Caki2 (cell line): ENCODE data around the gene VSTM2L. TPM values are rescaled to one million over a fixed set of nuclear protein-coding genes. Genes with fewer than 3 reads are reported as not detected.

Experiments used
- DNase-seq: peaks from one replicate; pipeline ENCODE4 v3.0.0-alpha.2; 2015; ENCODE audit warnings: low read depth
- in situ Hi-C: cut with HindIII; loops from 2 replicates; pipeline ENCODE4 v1.10.0; 2016; ENCODE audit warnings: low sequenced_read_pairs, low pct_unique_long_range_greater_than_20kb, mixed read lengths
- total RNA-seq: library from RNA; depleted of rRNA; stranded (reverse); fragments of >200 nt; shearing (Covaris generic); gene quantifications from 2 replicates; pipeline ENCODE4 v1.2.3, GENCODE V29; 2014; ENCODE audit warnings: low replicate concordance

The VSTM2L gene
- total RNA-seq, 1 experiment from 2014 or later = not detected

DNA sequence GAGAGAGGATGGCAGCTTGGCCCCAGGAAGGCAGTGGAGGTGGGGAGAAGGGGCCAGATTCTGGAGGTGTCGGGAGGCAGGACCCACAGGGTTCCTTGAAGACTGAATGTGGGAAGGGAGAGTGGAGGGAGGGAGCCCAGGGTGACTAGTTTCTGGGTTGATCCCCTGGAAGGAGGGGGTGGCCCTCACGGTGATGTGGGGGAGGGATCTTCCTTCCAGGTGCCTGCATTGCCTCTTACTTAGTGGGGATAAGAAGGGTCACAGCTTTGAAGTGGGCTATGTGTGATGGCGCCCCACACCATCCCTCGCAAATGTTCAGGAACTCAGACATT is 26.7 kb downstream of the VSTM2L start:
- in situ Hi-C loops = no loop called here
- no peak for DNase-seq

DNA sequence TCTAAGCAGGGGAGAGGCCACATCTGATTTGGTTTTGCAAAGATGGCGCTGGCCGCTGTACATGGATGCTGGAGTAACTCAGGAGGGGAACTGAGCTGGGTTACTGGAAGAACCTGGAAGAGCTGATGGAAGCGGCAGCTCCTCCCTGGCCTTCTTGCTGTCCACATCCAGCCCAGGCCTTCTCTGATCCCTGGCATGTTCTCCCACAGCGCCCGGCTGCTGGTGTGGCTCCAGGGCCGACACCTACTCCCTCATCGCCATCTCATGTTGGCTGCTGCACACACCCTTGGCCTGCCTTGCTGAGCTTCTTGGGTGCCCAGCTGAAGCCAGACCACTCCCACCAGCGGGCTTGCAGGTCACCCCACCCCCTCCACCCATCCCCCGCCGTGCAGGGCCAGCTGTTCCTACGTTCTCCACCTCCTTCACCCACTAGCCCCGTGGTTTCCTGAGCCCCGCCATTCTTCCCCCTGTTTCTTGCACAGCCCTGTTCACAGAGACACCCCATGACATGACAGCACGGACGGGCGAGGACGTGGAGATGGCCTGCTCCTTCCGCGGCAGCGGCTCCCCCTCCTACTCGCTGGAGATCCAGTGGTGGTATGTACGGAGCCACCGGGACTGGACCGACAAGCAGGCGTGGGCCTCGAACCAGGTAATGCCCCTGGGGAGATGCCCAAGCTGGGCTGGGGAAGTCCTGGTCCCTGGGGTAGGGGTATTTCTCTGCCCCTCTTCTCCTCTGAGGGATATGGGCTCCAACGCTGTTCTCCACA is 28.4 kb downstream of the VSTM2L start:
- no peak for DNase-seq

GRCh38 chr20:37932074-37932473 is 29.1 kb downstream of the VSTM2L start:
- DNase-seq = no peak
- in situ Hi-C loops = no loop called here

More for the DNA sequence above, 28.4 kb downstream of the VSTM2L start:
- in situ Hi-C loops = no loop called here

- in situ Hi-C loops = no loop called here
- no peak for DNase-seq
These were observed 30.0 kb downstream of the VSTM2L start for GRCh38 chr20:37932919-37933318.

DNA sequence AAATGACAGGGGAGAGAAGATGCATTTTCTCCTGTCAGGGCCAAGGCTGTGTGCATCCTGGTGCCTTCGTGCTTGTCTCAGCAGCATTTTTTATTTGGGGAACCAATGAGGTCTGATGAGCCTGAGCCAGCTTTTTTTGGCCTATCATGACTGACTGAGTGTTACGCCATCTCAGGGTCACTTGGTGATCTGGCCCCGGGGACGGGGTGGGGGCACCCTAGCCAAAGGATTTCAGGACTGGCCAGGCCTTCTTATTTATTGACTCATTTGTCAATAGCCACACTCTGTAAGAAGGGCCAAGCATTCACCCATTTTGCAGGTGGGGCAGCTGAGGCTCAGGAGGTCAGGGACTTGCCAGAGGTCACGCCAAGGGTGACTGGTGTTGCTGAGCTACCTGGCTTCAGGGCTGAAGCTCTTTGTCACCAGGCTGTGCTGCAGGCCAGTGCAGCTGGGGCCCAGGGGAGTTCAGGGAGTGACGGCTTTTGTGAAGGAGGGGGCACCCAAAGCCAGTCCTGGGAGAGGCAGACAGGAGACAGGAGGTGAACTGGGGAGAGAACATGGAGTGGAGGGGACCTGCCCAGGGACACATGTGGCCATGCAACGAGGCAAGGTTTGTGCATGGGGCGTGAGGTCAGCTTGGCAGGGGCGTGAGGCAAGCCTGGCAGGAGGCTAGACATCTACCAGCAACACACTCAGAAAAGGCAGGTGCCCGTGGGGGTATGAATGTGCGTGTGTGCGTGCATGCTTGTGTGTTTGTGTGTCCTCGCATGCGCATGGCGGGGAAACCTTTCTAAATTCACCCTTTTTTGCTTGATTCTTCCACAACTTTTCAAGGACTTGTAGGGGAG is 31.1 kb downstream of the VSTM2L start:
- in situ Hi-C loops = no loop called here
- DNase-seq = no peak

- in situ Hi-C loops = no loop called here
- DNase-seq = no peak
These were observed 31.9 kb downstream of the VSTM2L start for GRCh38 chr20:37934634-37935375.

GRCh38 chr20:37935435-37935834 is 32.5 kb downstream of the VSTM2L start:
- no peak for DNase-seq
- in situ Hi-C loops = no loop called here

DNA sequence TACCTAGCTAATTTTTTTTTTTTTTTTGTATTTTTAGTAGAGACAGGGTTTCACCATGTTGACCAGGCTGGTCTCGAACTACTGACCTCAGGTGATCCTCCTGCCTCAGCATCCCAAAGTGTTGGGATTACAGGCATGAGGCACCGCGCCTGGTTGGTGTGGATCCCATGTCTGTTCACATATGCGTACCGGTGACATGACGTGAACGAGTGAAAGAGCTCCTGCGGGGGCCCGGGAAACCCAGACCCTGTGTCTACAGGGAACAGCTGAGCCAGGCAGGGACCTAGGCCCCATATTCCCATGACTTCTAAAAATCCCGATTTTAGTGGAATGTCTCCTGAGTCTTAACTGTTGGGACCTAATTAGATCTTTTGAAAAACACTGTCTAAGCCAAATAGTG is 33.1 kb downstream of the VSTM2L start:
- in situ Hi-C loops = no loop called here

DNA sequence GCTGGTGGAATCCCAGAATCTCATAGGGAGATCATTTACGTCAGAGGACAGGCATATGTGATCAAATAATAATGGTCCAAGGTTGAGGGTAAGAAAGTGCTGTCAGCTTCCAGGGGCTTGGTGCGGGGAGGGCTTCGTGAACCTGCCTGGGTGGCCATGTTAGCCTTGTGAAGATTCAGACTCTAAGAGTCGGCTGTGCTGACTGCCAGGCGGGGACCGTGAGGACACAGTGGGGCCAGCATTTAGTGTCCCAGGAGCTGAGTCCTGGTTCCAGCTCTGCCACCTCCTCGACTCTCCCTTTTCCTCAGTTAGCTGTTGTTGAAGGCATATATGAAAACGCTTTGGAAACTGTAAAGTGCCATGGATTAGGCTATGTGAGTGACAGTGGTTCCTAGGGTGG is 33.5 kb downstream of the VSTM2L start:
- no peak for DNase-seq
- in situ Hi-C loops = no loop called here

More for the DNA sequence above, 33.1 kb downstream of the VSTM2L start:
- DNase-seq = no peak

GRCh38 chr20:37937686-37938085 is 34.8 kb downstream of the VSTM2L start:
- DNase-seq = no peak
- in situ Hi-C loops = no loop called here

- in situ Hi-C loops = no loop called here
- DNase-seq = no peak
These were observed 35.3 kb downstream of the VSTM2L start for GRCh38 chr20:37938181-37938750.

GRCh38 chr20:37938954-37939353 is 36.0 kb downstream of the VSTM2L start:
- in situ Hi-C loops = no loop called here
- no peak for DNase-seq

DNA sequence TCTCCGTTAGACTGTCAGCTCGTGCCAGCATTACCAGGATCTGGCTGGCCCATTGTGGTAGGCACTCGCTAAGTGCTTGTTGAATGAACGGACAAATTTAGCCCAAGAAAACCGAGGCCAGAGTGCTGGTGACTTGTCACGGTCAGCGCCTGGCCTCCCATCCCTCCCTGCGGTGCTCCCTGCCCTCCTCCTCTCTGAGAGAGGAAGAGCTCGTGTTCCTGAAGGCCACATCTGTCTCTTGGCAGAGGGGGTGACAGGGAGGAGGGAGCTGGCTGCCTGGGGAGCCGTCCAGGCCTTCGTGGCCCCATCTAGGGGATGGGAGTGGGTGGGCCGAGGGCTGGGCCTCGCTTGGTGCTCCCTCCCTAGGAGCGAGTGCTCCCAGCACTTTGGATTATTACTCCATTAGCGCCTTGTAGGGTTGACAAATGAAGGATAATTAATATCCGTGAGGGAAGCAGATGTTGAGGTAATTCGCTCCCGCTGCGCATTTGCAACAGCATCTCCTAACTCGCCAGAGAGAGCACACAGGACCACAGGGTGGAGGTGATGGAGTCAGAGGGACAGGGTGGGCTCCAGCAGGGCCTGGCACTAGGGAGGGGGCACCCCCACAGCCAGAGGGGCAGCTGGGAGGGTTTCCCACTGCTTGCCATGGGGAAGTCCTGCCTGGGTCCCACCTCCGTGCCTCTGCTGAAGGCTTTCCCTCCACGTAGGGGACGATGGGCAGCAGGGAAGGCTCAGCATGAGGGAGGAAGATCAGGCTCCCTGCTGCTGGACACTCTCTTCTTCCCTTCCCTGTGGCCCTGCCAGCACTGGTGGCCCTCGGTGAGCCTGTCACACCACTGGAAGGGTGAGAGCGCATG is 37.0 kb downstream of the VSTM2L start:
- DNase-seq = no peak
- in situ Hi-C loops = no loop called here

- DNase-seq = no peak
- in situ Hi-C loops = no loop called here
These were observed 37.9 kb downstream of the VSTM2L start for GRCh38 chr20:37940858-37941257.

- no peak for DNase-seq
These were observed 38.4 kb downstream of the VSTM2L start for GRCh38 chr20:37941332-37941731.

DNA sequence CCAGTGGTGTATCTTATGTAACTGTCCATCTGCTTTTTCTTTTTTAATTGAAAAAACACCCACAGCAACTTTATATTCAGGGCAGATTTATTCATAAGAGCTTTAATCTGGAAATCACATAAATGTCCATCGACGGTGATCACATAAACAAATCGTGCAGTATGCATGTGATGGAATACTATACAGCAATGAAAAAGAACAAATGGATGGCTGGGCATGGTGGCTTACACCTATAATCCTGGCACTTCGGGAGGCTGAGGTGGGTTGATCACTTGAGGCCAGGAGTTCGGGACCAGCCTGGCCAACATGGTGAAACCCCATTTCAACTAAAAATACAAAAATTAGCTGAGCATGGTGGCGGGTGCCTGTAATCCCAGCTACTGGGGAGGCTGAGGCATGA is 39.1 kb downstream of the VSTM2L start:
- in situ Hi-C loops = no loop called here
- DNase-seq = no peak

More at GRCh38 chr20:37941332-37941731, 38.4 kb downstream of the VSTM2L start:
- in situ Hi-C loops = no loop called here

- in situ Hi-C loops = no loop called here
- DNase-seq = no peak
These were observed 40.1 kb downstream of the VSTM2L start for GRCh38 chr20:37943033-37943432.
